ENCODE data around the gene TRIM32.

The TRIM32 gene

GRCh38 chr9:116737152-116737546, 50.0 kb downstream of the TRIM32 start:
- 3% methylated on average over 6 of the region's 16 CpGs for WGBS (ENCODE audit: insufficient coverage)
- H3K27me3 ChIP-seq (replicated peaks in 2 of 5; ENCODE audit: control insufficient read depth in 4 of 5, insufficient read depth in 5 of 5, low read length in 4 of 5) = peaks cover 0 to 11% (median 7%) of the 10 kb centered on the region in 5 experiments
- ChIA-PET CTCF (interaction anchor here (0.6 to 4.3 kb wide), 16 partner anchors 10 to 712 kb away, joined by 3 to 59 read pairs (median 3); no protein-coding TSS in a partner anchor), POLR2A (no interaction called here)
- peak; percentile 62 to 67 (median 66) for DNase-seq
- H3K27ac ChIP-seq (ENCODE audit: insufficient read depth in 1 of 2, low read depth in 1 of 2, low read length in 2 of 2, poor library complexity in 1 of 2, severe bottlenecking in 2 of 2) = no peak overlapping the region
- H3K36me3 ChIP-seq (ENCODE audit: control insufficient read depth in 4 of 4, insufficient read depth in 4 of 4, low read length in 3 of 4) = no peaks in the 10 kb centered on the region
- no peaks in the 10 kb centered on the region for H3K9me3 ChIP-seq (ENCODE audit: control extremely low read depth in 1 of 5, control insufficient read depth in 4 of 5, insufficient read depth in 2 of 5, low read depth in 1 of 5, low read length in 4 of 5)
- peaks cover 0 to 6% (median 0%) of the 10 kb centered on the region in 4 experiments for H3K4me1 ChIP-seq (ENCODE audit: control extremely low read depth in 1 of 4, control insufficient read depth in 4 of 4, insufficient read depth in 4 of 4, low read length in 3 of 4)
- peak overlapping the region in 1 of 7 experiments; percentile 17 for H3K4me3 ChIP-seq (ENCODE audit: control insufficient read depth in 1 of 7, extremely low read depth in 1 of 7, insufficient read depth in 4 of 7, low read depth in 2 of 7, low read length in 6 of 7)

DNA sequence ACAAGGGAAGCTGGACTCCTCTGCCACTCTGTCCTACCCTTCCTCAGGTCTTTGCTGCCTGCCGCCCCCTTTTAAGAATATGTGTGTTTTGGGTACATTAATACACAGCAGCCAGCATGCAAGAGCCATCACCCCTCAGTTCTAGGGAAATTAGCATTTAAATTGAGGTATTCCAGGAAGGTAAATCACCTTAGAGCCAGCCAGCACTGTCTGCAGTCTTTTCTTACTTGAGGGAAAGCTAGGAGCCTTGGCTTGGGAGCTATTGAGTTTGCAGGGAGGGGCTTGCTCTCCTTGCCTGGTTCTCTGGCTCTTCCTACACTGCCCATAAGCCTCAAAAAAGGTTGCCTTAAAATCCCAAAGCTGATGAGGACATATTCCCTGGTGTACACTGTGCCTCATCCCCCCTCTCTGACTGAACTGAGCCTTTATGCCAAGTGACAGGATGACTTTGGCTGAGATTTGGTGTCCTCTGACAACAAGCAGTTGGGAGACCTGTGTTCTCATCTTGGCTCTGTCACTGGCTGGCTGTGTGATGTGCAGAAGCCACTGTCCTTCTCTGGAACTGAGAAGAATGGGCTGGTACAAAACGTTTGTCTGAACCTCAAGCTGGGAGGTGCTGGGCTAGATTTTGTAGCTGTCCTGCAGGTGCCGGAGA, 54.1 kb downstream of the TRIM32 start:
- ChIA-PET CTCF (interaction anchor here (1.6 to 1.8 kb wide), 2 partner anchors 9 to 120 kb away, joined by 3 to 4 read pairs; no protein-coding TSS in a partner anchor), POLR2A (no interaction called here)
- Histone ChIP-seq H3K27me3 (replicated peaks in 2 of 5; ENCODE audit: control insufficient read depth in 4 of 5, insufficient read depth in 5 of 5, low read length in 4 of 5) (peaks cover 0 to 7% (median 4%) of the 10 kb centered on the region in 5 experiments), H3K9me3 (ENCODE audit: control extremely low read depth in 1 of 5, control insufficient read depth in 4 of 5, insufficient read depth in 2 of 5, low read depth in 1 of 5, low read length in 4 of 5) (no peaks in the 10 kb centered on the region), H3K4me3 (ENCODE audit: control insufficient read depth in 1 of 7, extremely low read depth in 1 of 7, insufficient read depth in 4 of 7, low read depth in 2 of 7, low read length in 6 of 7) (no peak overlapping the region), H3K27ac (ENCODE audit: insufficient read depth in 1 of 2, low read depth in 1 of 2, low read length in 2 of 2, poor library complexity in 1 of 2, severe bottlenecking in 2 of 2) (no peak overlapping the region), H3K36me3 (ENCODE audit: control insufficient read depth in 4 of 4, insufficient read depth in 4 of 4, low read length in 3 of 4) (no peaks in the 10 kb centered on the region), H3K4me1 (ENCODE audit: control extremely low read depth in 1 of 4, control insufficient read depth in 4 of 4, insufficient read depth in 4 of 4, low read length in 3 of 4) (peaks cover 0 to 6% (median 0%) of the 10 kb centered on the region in 4 experiments)
- no peak for DNase-seq
- WGBS (ENCODE audit: insufficient coverage) = no CpG with 5 or more reads among the region's 3 CpGs

GRCh38 chr9:116741742-116742141, 54.6 kb downstream of the TRIM32 start:
- whole genome bisulfite sequencing (ENCODE audit: insufficient coverage) = no CpG with 5 or more reads among the region's 2 CpGs
- ChIA-PET CTCF (interaction anchor here (1.6 to 1.8 kb wide), 2 partner anchors 8 to 120 kb away, joined by 3 to 4 read pairs; no protein-coding TSS in a partner anchor), POLR2A (no interaction called here)

GRCh38 chr9:116749176-116749575, 62.1 kb downstream of the TRIM32 start:
- H3K27ac ChIP-seq (ENCODE audit: insufficient read depth in 1 of 2, low read depth in 1 of 2, low read length in 2 of 2, poor library complexity in 1 of 2, severe bottlenecking in 2 of 2) = no peak overlapping the region
- no peaks in the 10 kb centered on the region for H3K36me3 ChIP-seq (ENCODE audit: control insufficient read depth in 4 of 4, insufficient read depth in 4 of 4, low read length in 3 of 4)
- H3K4me1 ChIP-seq (ENCODE audit: control extremely low read depth in 1 of 4, control insufficient read depth in 4 of 4, insufficient read depth in 4 of 4, low read length in 3 of 4) = no peaks in the 10 kb centered on the region
- peaks cover 0 to 2% (median 0%) of the 10 kb centered on the region in 5 experiments for H3K27me3 ChIP-seq (replicated peaks in 2 of 5; ENCODE audit: control insufficient read depth in 4 of 5, insufficient read depth in 5 of 5, low read length in 4 of 5)
- ChIA-PET CTCF (interaction anchor here (2.0 kb wide), 1 partner anchor 11 kb away, joined by 5 read pairs; no protein-coding TSS in a partner anchor), POLR2A (no interaction called here)
- no peaks in the 10 kb centered on the region for H3K9me3 ChIP-seq (ENCODE audit: control extremely low read depth in 1 of 5, control insufficient read depth in 4 of 5, insufficient read depth in 2 of 5, low read depth in 1 of 5, low read length in 4 of 5)
- no peak for DNase-seq
- no CpG with 5 or more reads among the region's 3 CpGs for WGBS (ENCODE audit: insufficient coverage)
- H3K4me3 ChIP-seq (ENCODE audit: control insufficient read depth in 1 of 7, extremely low read depth in 1 of 7, insufficient read depth in 4 of 7, low read depth in 2 of 7, low read length in 6 of 7) = no peak overlapping the region

More at GRCh38 chr9:116741742-116742141, 54.6 kb downstream of the TRIM32 start:
- H3K4me1 ChIP-seq (ENCODE audit: control extremely low read depth in 1 of 4, control insufficient read depth in 4 of 4, insufficient read depth in 4 of 4, low read length in 3 of 4) = peaks cover 0 to 6% (median 0%) of the 10 kb centered on the region in 4 experiments
- no peak for DNase-seq
- H3K9me3 ChIP-seq (ENCODE audit: control extremely low read depth in 1 of 5, control insufficient read depth in 4 of 5, insufficient read depth in 2 of 5, low read depth in 1 of 5, low read length in 4 of 5) = no peaks in the 10 kb centered on the region
- no peak overlapping the region for H3K4me3 ChIP-seq (ENCODE audit: control insufficient read depth in 1 of 7, extremely low read depth in 1 of 7, insufficient read depth in 4 of 7, low read depth in 2 of 7, low read length in 6 of 7)
- H3K36me3 ChIP-seq (ENCODE audit: control insufficient read depth in 4 of 4, insufficient read depth in 4 of 4, low read length in 3 of 4) = no peaks in the 10 kb centered on the region
- H3K27ac ChIP-seq (ENCODE audit: insufficient read depth in 1 of 2, low read depth in 1 of 2, low read length in 2 of 2, poor library complexity in 1 of 2, severe bottlenecking in 2 of 2) = no peak overlapping the region
- H3K27me3 ChIP-seq (replicated peaks in 2 of 5; ENCODE audit: control insufficient read depth in 4 of 5, insufficient read depth in 5 of 5, low read length in 4 of 5) = peaks cover 0 to 6% (median 2%) of the 10 kb centered on the region in 5 experiments

GRCh38 chr9:116749772-116750171, 62.7 kb downstream of the TRIM32 start:
- 100% methylated on average over 2 of the region's 2 CpGs for WGBS (ENCODE audit: insufficient coverage)
- Histone ChIP-seq H3K4me1 (ENCODE audit: control extremely low read depth in 1 of 4, control insufficient read depth in 4 of 4, insufficient read depth in 4 of 4, low read length in 3 of 4) (no peaks in the 10 kb centered on the region), H3K27me3 (replicated peaks in 2 of 5; ENCODE audit: control insufficient read depth in 4 of 5, insufficient read depth in 5 of 5, low read length in 4 of 5) (peaks cover 0 to 2% (median 0%) of the 10 kb centered on the region in 5 experiments), H3K36me3 (ENCODE audit: control insufficient read depth in 4 of 4, insufficient read depth in 4 of 4, low read length in 3 of 4) (no peaks in the 10 kb centered on the region), H3K4me3 (ENCODE audit: control insufficient read depth in 1 of 7, extremely low read depth in 1 of 7, insufficient read depth in 4 of 7, low read depth in 2 of 7, low read length in 6 of 7) (no peak overlapping the region), H3K27ac (ENCODE audit: insufficient read depth in 1 of 2, low read depth in 1 of 2, low read length in 2 of 2, poor library complexity in 1 of 2, severe bottlenecking in 2 of 2) (no peak overlapping the region), H3K9me3 (ENCODE audit: control extremely low read depth in 1 of 5, control insufficient read depth in 4 of 5, insufficient read depth in 2 of 5, low read depth in 1 of 5, low read length in 4 of 5) (no peaks in the 10 kb centered on the region)
- no peak for DNase-seq
- CTCF ChIA-PET = interaction anchor here (0.8 to 2.0 kb wide), 2 partner anchors 9 to 11 kb away, joined by 3 to 5 read pairs; no protein-coding TSS in a partner anchor
- POLR2A ChIA-PET = no interaction called here

GRCh38 chr9:116750510-116750909, 63.4 kb downstream of the TRIM32 start:
- Histone ChIP-seq H3K27me3 (replicated peaks in 2 of 5; ENCODE audit: control insufficient read depth in 4 of 5, insufficient read depth in 5 of 5, low read length in 4 of 5) (peaks cover 0 to 2% (median 0%) of the 10 kb centered on the region in 5 experiments), H3K4me1 (ENCODE audit: control extremely low read depth in 1 of 4, control insufficient read depth in 4 of 4, insufficient read depth in 4 of 4, low read length in 3 of 4) (no peaks in the 10 kb centered on the region), H3K36me3 (ENCODE audit: control insufficient read depth in 4 of 4, insufficient read depth in 4 of 4, low read length in 3 of 4) (no peaks in the 10 kb centered on the region), H3K4me3 (ENCODE audit: control insufficient read depth in 1 of 7, extremely low read depth in 1 of 7, insufficient read depth in 4 of 7, low read depth in 2 of 7, low read length in 6 of 7) (no peak overlapping the region), H3K9me3 (ENCODE audit: control extremely low read depth in 1 of 5, control insufficient read depth in 4 of 5, insufficient read depth in 2 of 5, low read depth in 1 of 5, low read length in 4 of 5) (no peaks in the 10 kb centered on the region), H3K27ac (ENCODE audit: insufficient read depth in 1 of 2, low read depth in 1 of 2, low read length in 2 of 2, poor library complexity in 1 of 2, severe bottlenecking in 2 of 2) (no peak overlapping the region)
- POLR2A ChIA-PET = no interaction called here
- DNase-seq = no peak
- WGBS (ENCODE audit: insufficient coverage) = no CpG with 5 or more reads among the region's 2 CpGs
- CTCF ChIA-PET = interaction anchor here (1.2 to 2.0 kb wide), 2 partner anchors 10 to 14 kb away, joined by 3 to 5 read pairs; no protein-coding TSS in a partner anchor
